IMR-90 (cell line): ENCODE results near the gene GABRD. TPM values are rescaled to one million over a fixed set of nuclear protein-coding genes. Genes with fewer than 3 reads are reported as not detected.
A peak's percentile ranks its signal among the peaks of the same experiment; 100 is the strongest.

Experiments
- ATAC-seq: fragments of 200-7000 bp; cut with Tn5 transposase; 2 replicates; pipeline ENCODE4 v1.9.1; 2020; ENCODE audit warnings: low read depth, mild to moderate bottlenecking, moderate library complexity
- BruUV-seq: library from RNA; stranded (reverse); fragments of 400-500 nt; replicated peaks from 2 replicates; lab custom pipeline; 2021; lab: Mats Ljungman, UMichigan
- CTCF ChIA-PET: fragments of 300-600 bp; formaldehyde crosslinking; extraction: SDS; loops from one replicate; lab custom pipeline; 2021; ENCODE audit warnings: antibody characterized with exemption; lab: Yijun Ruan, JAX
- POLR2A ChIA-PET: fragments of 300-600 bp; sonication (Branson Sonifier 250); formaldehyde crosslinking; loops from one replicate; lab custom pipeline; 2022; ENCODE audit warnings: antibody characterized with exemption; ENCODE audit not compliant: unreplicated experiment; lab: Charles Lee
- DNase-seq: peaks from one replicate; pipeline ENCODE4 v3.0.0; 2013
- H2AFZ ChIP-seq: replicated peaks from 2 replicates; pipeline ENCODE3; 2013; ENCODE audit warnings: low read length, mild to moderate bottlenecking; ENCODE audit not compliant: poor library complexity
- H2AK5ac ChIP-seq: 2 replicates; pipeline ENCODE4 v1.6.1; 2013; ENCODE audit warnings: low read depth, low read length, inconsistent platforms
- H2AK9ac ChIP-seq: replicated peaks from 2 replicates; pipeline ENCODE3; 2013; ENCODE audit warnings: mild to moderate bottlenecking, low read depth, low read length, moderate library complexity; ENCODE audit not compliant: poor library complexity
- H2BK120ac ChIP-seq: 2 replicates; pipeline ENCODE4 v1.6.1; 2013; ENCODE audit warnings: low read depth, low read length, inconsistent platforms
- H2BK15ac ChIP-seq: 3 replicates; pipeline ENCODE4 v1.6.1; 2013; ENCODE audit warnings: low read depth, low read length, inconsistent platforms
- H2BK20ac ChIP-seq: 2 replicates; pipeline ENCODE4 v1.6.1; 2013; ENCODE audit warnings: low read depth, mild to moderate bottlenecking, inconsistent platforms, low read length, moderate library complexity
- H2BK5ac ChIP-seq: 2 replicates; pipeline ENCODE4 v1.6.1; 2013; ENCODE audit warnings: mild to moderate bottlenecking, low read depth, low read length, inconsistent platforms; ENCODE audit not compliant: poor library complexity, severe bottlenecking
- H3K14ac ChIP-seq: replicated peaks from 2 replicates; pipeline ENCODE4 v1.6.1; 2013; ENCODE audit warnings: low read depth, low read length, inconsistent platforms
- H3K18ac ChIP-seq: 2 replicates; pipeline ENCODE4 v1.6.1; 2013; ENCODE audit warnings: low read depth, low read length, control low read depth
- H3K23ac ChIP-seq: 2 replicates; pipeline ENCODE4 v1.6.1; 2013; ENCODE audit warnings: low read depth, low read length, inconsistent platforms
- H3K27ac ChIP-seq: 2 replicates; pipeline ENCODE4 v1.5.1; 2013; ENCODE audit warnings: mild to moderate bottlenecking, control low read depth, low read length; ENCODE audit not compliant: insufficient read depth
- H3K27me3 ChIP-seq: 2 replicates; pipeline ENCODE4 v1.6.1; 2013; ENCODE audit warnings: low read length; ENCODE audit not compliant: control insufficient read depth, insufficient read depth
- H3K36me3 ChIP-seq: 2 replicates; pipeline ENCODE4 v1.6.1; 2013; ENCODE audit warnings: low read length, mixed read lengths; ENCODE audit not compliant: control insufficient read depth, insufficient read depth
- H3K4ac ChIP-seq: 2 replicates; pipeline ENCODE4 v1.6.1; 2013; ENCODE audit warnings: low read depth, low read length, inconsistent platforms
- H3K4me1 ChIP-seq: 2 replicates; pipeline ENCODE4 v1.6.1; 2013; ENCODE audit warnings: low read length, mixed read lengths; ENCODE audit not compliant: control insufficient read depth, insufficient read depth
- H3K4me2 ChIP-seq: 2 replicates; pipeline ENCODE4 v1.6.1; 2013; ENCODE audit warnings: low read depth, mild to moderate bottlenecking, control low read depth, low read length, moderate library complexity
- H3K4me3 ChIP-seq: 2 replicates; pipeline ENCODE4 v1.5.1; 2013; ENCODE audit warnings: low read depth, mild to moderate bottlenecking, control low read depth, low read length, moderate library complexity; ENCODE audit not compliant: insufficient read depth
- H3K56ac ChIP-seq: 2 replicates; pipeline ENCODE4 v1.6.1; 2013; ENCODE audit warnings: low read length, inconsistent platforms; ENCODE audit not compliant: insufficient read depth; ENCODE audit errors: extremely low read depth
- H3K79me1 ChIP-seq, 2 experiments: 2 replicates each; pipeline ENCODE4 v1.6.1; 2013; ENCODE audit warnings: low read length in 2 of 2, inconsistent platforms in 1 of 2, low read depth in 1 of 2
- H3K9ac ChIP-seq: 2 replicates; pipeline ENCODE4 v1.6.1; 2013; ENCODE audit warnings: low read depth, low read length, control low read depth
- H3K9me1 ChIP-seq: 2 replicates; pipeline ENCODE4 v1.6.1; 2013; ENCODE audit warnings: low read length, inconsistent platforms; ENCODE audit not compliant: insufficient read depth
- H3K9me3 ChIP-seq: 2 replicates; pipeline ENCODE4 v1.6.1; 2013; ENCODE audit warnings: low read length; ENCODE audit not compliant: control insufficient read depth, insufficient read depth
- H4K20me1 ChIP-seq: 2 replicates; pipeline ENCODE4 v1.6.1; 2013; ENCODE audit warnings: low read length, inconsistent platforms; ENCODE audit not compliant: insufficient read depth
- H4K5ac ChIP-seq: 2 replicates; pipeline ENCODE4 v1.6.1; 2013; ENCODE audit warnings: mild to moderate bottlenecking, low read depth, low read length, control low read depth
- H4K8ac ChIP-seq, 2 experiments: 2 replicates each; pipeline ENCODE4 v1.6.1; 2013; ENCODE audit warnings: low read depth in 2 of 2, low read length in 2 of 2, control low read depth in 1 of 2, inconsistent platforms in 1 of 2
- H4K91ac ChIP-seq: 2 replicates; pipeline ENCODE4 v1.6.1; 2013; ENCODE audit warnings: low read depth, low read length, inconsistent platforms; ENCODE audit not compliant: insufficient read depth
- BHLHE40 ChIP-seq: fragments of 150-350 bp; IDR thresholded peaks from 2 replicates; pipeline ENCODE4 v1.6.1; 2016; ENCODE audit warnings: mild to moderate bottlenecking, low read depth, low read length
- CEBPB ChIP-seq: IDR thresholded peaks from 2 replicates; pipeline ENCODE4 v1.6.1; 2012; ENCODE audit warnings: low read depth, low read length, improper control_type of control experiment
- CHD1 ChIP-seq: IDR thresholded peaks from 2 replicates; pipeline ENCODE4 v1.6.1; 2012; ENCODE audit warnings: low read depth, low read length, improper control_type of control experiment
- ELK1 ChIP-seq: fragments of 150-350 bp; IDR thresholded peaks from 2 replicates; pipeline ENCODE4 v1.6.1; 2016; ENCODE audit warnings: low read depth, mild to moderate bottlenecking, low read length, moderate library complexity, borderline replicate concordance
- FOS ChIP-seq: fragments of 150-350 bp; IDR thresholded peaks from 2 replicates; pipeline ENCODE4 v1.6.1; 2016; ENCODE audit warnings: low read depth, low read length
- MAFK ChIP-seq: IDR thresholded peaks from 2 replicates; pipeline ENCODE4 v1.6.1; 2012; ENCODE audit warnings: low read depth, low read length, improper control_type of control experiment
- MAZ ChIP-seq: IDR thresholded peaks from 2 replicates; pipeline ENCODE4 v1.6.1; 2012; ENCODE audit warnings: low read depth, mild to moderate bottlenecking, low read length, improper control_type of control experiment, moderate library complexity, borderline replicate concordance
- MXI1 ChIP-seq: IDR thresholded peaks from 2 replicates; pipeline ENCODE4 v1.6.1; 2012; ENCODE audit warnings: low read depth, mild to moderate bottlenecking, low read length, moderate library complexity, borderline replicate concordance
- NFE2L2 ChIP-seq: fragments of 150-350 bp; IDR thresholded peaks from 2 replicates; pipeline ENCODE4 v1.6.1; 2016; ENCODE audit warnings: low read depth, mild to moderate bottlenecking, low read length
- POLR2A ChIP-seq: IDR thresholded peaks from 2 replicates; pipeline ENCODE4 v1.6.1; 2012; ENCODE audit warnings: mild to moderate bottlenecking, low read depth, low read length
- RAD21 ChIP-seq: IDR thresholded peaks from 2 replicates; pipeline ENCODE4 v1.6.1; 2012; ENCODE audit warnings: low read length, improper control_type of control experiment
- RCOR1 ChIP-seq: IDR thresholded peaks from 2 replicates; pipeline ENCODE4 v1.6.1; 2012; ENCODE audit warnings: mild to moderate bottlenecking, low read length, improper control_type of control experiment; ENCODE audit not compliant: insufficient replicate concordance
- RFX5 ChIP-seq: IDR thresholded peaks from 2 replicates; pipeline ENCODE4 v1.8.0; 2012; ENCODE audit warnings: low read depth, mild to moderate bottlenecking, low read length, moderate library complexity
- SMC3 ChIP-seq: fragments of 150-350 bp; IDR thresholded peaks from 2 replicates; pipeline ENCODE4 v1.6.1; 2016; ENCODE audit warnings: low read depth, mild to moderate bottlenecking, antibody characterized with exemption, low read length, moderate library complexity
- WGBS, 2 experiments: methylation state at CpG; one replicate each; pipeline versions ENCODE4 v1.1.5 to v1.1.7; 2013; ENCODE audit warnings: missing lambda C conversion rate in 2 of 2; ENCODE audit not compliant: insufficient read length in 1 of 2; ENCODE audit errors: extremely low coverage in 2 of 2; 5-methylcytosine and 5-hydroxymethylcytosine counted together
- dilution Hi-C: fragments of 300-500 bp; cut with HindIII; formaldehyde crosslinking; loops from one replicate; pipeline ENCODE4 v1.14.3; 2018; ENCODE audit warnings: low sequenced_read_pairs; ENCODE audit not compliant: unreplicated experiment
- in situ Hi-C: fragments of 300-500 bp; cut with MboI; formaldehyde crosslinking; loops from 3 replicates; pipeline ENCODE4 v1.14.3; 2019; ENCODE audit warnings: low sequenced_read_pairs, inconsistent platforms, mixed read lengths
- intact Hi-C: fragments of 100-400 bp; cut with micrococcal nuclease; formaldehyde crosslinking; loops from 2 replicates; pipeline ENCODE4 v1.10.0; 2022
- polyA plus RNA-seq, 3 experiments: library from polyadenylated mRNA; depleted of rRNA; stranded (reverse); fragments of >200 nt; gene quantifications; 2 replicates each; pipeline ENCODE4 v1.2.3, GENCODE V29; 2012; ENCODE audit warnings: low replicate concordance in 1 of 3
- total RNA-seq: library from RNA; depleted of rRNA; stranded (reverse); fragments of >200 nt; gene quantifications from 2 replicates; pipeline ENCODE4 v1.2.3, GENCODE V29; 2012

Gene GABRD
- total and polyA plus RNA-seq, 2 of the 4 experiments (the other 2 are of a cell fraction) = not detected

- no peak for TF ChIP-seq NFE2L2
- no peak for TF ChIP-seq POLR2A
These were observed 54.5 kb downstream of the GABRD start (continued) for GRCh38 chr1:2073382-2074230.

GRCh38 chr1:2074396-2074795 lies 55.3 kb downstream of the GABRD start:
- H3K9ac ChIP-seq = no peak overlapping the region
- no peak overlapping the region for H3K4ac ChIP-seq
- no peak for DNase-seq
- H4K5ac ChIP-seq = no peak overlapping the region
- no peak overlapping the region for H3K4me2 ChIP-seq
- CTCF ChIA-PET = no interaction called here
- H2AK5ac ChIP-seq = no peak overlapping the region
- intact Hi-C loops = no loop called here
- H3K4me1 ChIP-seq = no peaks in the 10 kb centered on the region
- H3K27ac ChIP-seq = no peak overlapping the region
- H3K23ac ChIP-seq = no peak overlapping the region
- WGBS, 2 experiments = 77% methylated on average over 11 of the region's 19 CpGs; no CpG with 5 or more reads in 1 of the 2 experiments
- no peak overlapping the region for H2BK15ac ChIP-seq
- no peaks in the 10 kb centered on the region for H3K9me1 ChIP-seq
- H2BK120ac ChIP-seq = no peak overlapping the region
- peaks cover 21% of the 10 kb centered on the region for H3K9me3 ChIP-seq
- H4K20me1 ChIP-seq = no peaks in the 10 kb centered on the region
- no peak overlapping the region for H2BK20ac ChIP-seq
- BruUV-seq = no TSS peak
- no peak for ATAC-seq
- H3K27me3 ChIP-seq = peaks cover 30% of the 10 kb centered on the region
- H3K36me3 ChIP-seq = no peaks in the 10 kb centered on the region
- dilution Hi-C loops = no loop called here
- H2AFZ ChIP-seq = peak overlapping the region; percentile 32
- no peak overlapping the region for H3K18ac ChIP-seq
- in situ Hi-C loops = no loop called here
- POLR2A ChIA-PET = no interaction called here
- H3K56ac ChIP-seq = no peak overlapping the region
- H4K8ac ChIP-seq = no peak overlapping the region
- no peak overlapping the region for H4K91ac ChIP-seq
- no peaks in the 10 kb centered on the region for H3K79me1 ChIP-seq
- no peak overlapping the region for H2BK5ac ChIP-seq
- no peak overlapping the region for H2AK9ac ChIP-seq
- no peak overlapping the region for H3K14ac ChIP-seq
- no peak overlapping the region for H3K4me3 ChIP-seq
- no peak for TF ChIP-seq MAZ
- no peak for TF ChIP-seq FOS
- TF ChIP-seq NFE2L2 = no peak
- TF ChIP-seq CHD1 = no peak
- TF ChIP-seq MXI1 = no peak
- no peak for TF ChIP-seq POLR2A
- TF ChIP-seq MAFK = no peak
- no peak for TF ChIP-seq CEBPB
- no peak for TF ChIP-seq BHLHE40
- TF ChIP-seq RAD21 = no peak
- TF ChIP-seq RFX5 = no peak
- no peak for TF ChIP-seq RCOR1
- TF ChIP-seq SMC3 = no peak
- no peak for TF ChIP-seq ELK1
